RWPE2 (cell line): ENCODE results near the gene MLXIP.

Experiments
- ATAC-seq: fragments of 200-7000 bp; cut with Tn5 transposase; 3 replicates; pipeline ENCODE4 v1.9.1; 2021; ENCODE audit warnings: low read depth
- DNase-seq: peaks from one replicate; pipeline ENCODE4 v3.0.0-alpha.2; 2020; ENCODE audit warnings: low spot score
- H3K27ac ChIP-seq: fragments of 450-650 bp; 2 replicates; pipeline ENCODE4 v1.5.1; 2017; ENCODE audit warnings: mild to moderate bottlenecking; ENCODE audit not compliant: poor library complexity, severe bottlenecking
- H3K27me3 ChIP-seq: fragments of 250-450 bp; sonication (Bioruptor Pico); 2 replicates; pipeline ENCODE4 v1.5.1; 2021; ENCODE audit warnings: mild to moderate bottlenecking, moderate library complexity; ENCODE audit not compliant: insufficient read depth, poor library complexity, severe bottlenecking
- H3K36me3 ChIP-seq: fragments of 250-450 bp; sonication (Bioruptor Pico); 2 replicates; pipeline ENCODE4 v1.5.1; 2020; ENCODE audit warnings: low read depth, mild to moderate bottlenecking, moderate library complexity
- H3K4me1 ChIP-seq: fragments of 250-450 bp; sonication (Bioruptor Pico); 2 replicates; pipeline ENCODE4 v1.5.1; 2021; ENCODE audit warnings: mild to moderate bottlenecking, moderate library complexity; ENCODE audit not compliant: insufficient read depth, poor library complexity, severe bottlenecking
- H3K4me3 ChIP-seq: fragments of 250-450 bp; sonication (Bioruptor Pico); 2 replicates; pipeline ENCODE4 v1.5.1; 2021; ENCODE audit warnings: mild to moderate bottlenecking, moderate library complexity; ENCODE audit not compliant: severe bottlenecking
- H3K9me3 ChIP-seq: fragments of 250-450 bp; sonication (Bioruptor Pico); 2 replicates; pipeline ENCODE4 v1.5.1; 2021; ENCODE audit warnings: mild to moderate bottlenecking, moderate library complexity; ENCODE audit not compliant: severe bottlenecking
- TF ChIP-seq, protein P1 (sequence below): fragments of 450-650 bp; IDR thresholded peaks from one replicate; pipeline ENCODE4 v1.5.1; 2017; ENCODE audit warnings: mild to moderate bottlenecking, moderate library complexity; ENCODE audit not compliant: poor library complexity, severe bottlenecking

MLXIP gene

DNA sequence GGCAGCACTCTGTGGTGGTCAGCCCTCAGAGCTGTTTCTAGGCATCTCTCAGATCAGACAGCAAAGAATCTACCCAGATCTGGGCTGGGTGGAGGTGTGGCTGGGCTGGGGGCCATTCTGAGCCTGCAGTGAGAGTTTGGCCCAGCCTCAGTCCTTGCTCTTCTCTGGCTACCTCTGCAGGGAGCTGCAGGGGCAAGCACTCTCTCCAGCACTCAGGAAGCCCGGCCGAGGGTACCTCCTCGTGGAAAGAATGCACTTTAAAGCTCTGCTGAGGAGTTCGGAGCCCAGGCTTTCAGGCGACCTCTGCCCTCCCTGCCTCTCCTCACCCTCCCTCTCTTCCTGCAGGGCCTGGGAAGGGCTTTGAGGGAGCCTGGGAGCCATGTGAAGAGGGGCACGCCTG lies 64.3 kb downstream of the MLXIP start:
- Histone ChIP-seq H3K27ac (no peak overlapping the region), H3K27me3 (no peaks in the 10 kb centered on the region), H3K9me3 (no peaks in the 10 kb centered on the region), H3K36me3 (peaks cover 46% of the 10 kb centered on the region), H3K4me1 (no peaks in the 10 kb centered on the region), H3K4me3 (no peak overlapping the region)
- ATAC-seq = no peak
- no peak for DNase-seq
- TF ChIP-seq, protein P1, sequence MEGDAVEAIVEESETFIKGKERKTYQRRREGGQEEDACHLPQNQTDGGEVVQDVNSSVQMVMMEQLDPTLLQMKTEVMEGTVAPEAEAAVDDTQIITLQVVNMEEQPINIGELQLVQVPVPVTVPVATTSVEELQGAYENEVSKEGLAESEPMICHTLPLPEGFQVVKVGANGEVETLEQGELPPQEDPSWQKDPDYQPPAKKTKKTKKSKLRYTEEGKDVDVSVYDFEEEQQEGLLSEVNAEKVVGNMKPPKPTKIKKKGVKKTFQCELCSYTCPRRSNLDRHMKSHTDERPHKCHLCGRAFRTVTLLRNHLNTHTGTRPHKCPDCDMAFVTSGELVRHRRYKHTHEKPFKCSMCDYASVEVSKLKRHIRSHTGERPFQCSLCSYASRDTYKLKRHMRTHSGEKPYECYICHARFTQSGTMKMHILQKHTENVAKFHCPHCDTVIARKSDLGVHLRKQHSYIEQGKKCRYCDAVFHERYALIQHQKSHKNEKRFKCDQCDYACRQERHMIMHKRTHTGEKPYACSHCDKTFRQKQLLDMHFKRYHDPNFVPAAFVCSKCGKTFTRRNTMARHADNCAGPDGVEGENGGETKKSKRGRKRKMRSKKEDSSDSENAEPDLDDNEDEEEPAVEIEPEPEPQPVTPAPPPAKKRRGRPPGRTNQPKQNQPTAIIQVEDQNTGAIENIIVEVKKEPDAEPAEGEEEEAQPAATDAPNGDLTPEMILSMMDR = no peak

DNA sequence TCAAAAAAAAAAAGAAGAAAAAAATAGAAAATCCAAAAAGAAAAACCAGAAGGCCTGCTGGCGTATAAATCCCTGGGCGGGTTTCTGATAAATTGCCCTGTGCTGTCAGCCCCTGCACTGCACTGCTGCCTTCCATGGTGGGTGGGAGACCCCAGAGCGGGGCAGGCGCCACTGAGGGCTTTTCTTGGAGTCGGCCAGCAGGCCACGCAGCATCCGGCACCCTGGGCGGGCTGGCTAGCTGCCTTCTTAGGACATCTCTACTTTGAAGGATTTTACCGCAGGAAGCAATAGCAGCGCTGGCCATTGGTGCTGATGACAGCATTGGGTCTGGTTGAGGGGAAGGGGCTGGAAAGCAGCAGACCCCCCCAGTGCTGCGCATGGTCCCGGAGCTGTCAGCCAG lies 66.3 kb downstream of the MLXIP start:
- Histone ChIP-seq H3K36me3 (peaks cover 36% of the 10 kb centered on the region), H3K27me3 (no peaks in the 10 kb centered on the region), H3K9me3 (no peaks in the 10 kb centered on the region), H3K27ac (no peak overlapping the region), H3K4me1 (no peaks in the 10 kb centered on the region), H3K4me3 (no peak overlapping the region)
- no peak for ATAC-seq
- TF ChIP-seq, protein P1 = no peak
- DNase-seq = no peak

- H3K36me3 ChIP-seq = peaks cover 27% of the 10 kb centered on the region
- DNase-seq (no peak), ATAC-seq (no peak)
- H3K27me3 ChIP-seq = no peaks in the 10 kb centered on the region
- H3K9me3 ChIP-seq = no peaks in the 10 kb centered on the region
- H3K27ac ChIP-seq = no peak overlapping the region
- no peaks in the 10 kb centered on the region for H3K4me1 ChIP-seq
- TF ChIP-seq, protein P1 = no peak
- no peak overlapping the region for H3K4me3 ChIP-seq
Measured at GRCh38 chr12:122145505-122146330, 67.2 kb downstream of the MLXIP start.

DNA sequence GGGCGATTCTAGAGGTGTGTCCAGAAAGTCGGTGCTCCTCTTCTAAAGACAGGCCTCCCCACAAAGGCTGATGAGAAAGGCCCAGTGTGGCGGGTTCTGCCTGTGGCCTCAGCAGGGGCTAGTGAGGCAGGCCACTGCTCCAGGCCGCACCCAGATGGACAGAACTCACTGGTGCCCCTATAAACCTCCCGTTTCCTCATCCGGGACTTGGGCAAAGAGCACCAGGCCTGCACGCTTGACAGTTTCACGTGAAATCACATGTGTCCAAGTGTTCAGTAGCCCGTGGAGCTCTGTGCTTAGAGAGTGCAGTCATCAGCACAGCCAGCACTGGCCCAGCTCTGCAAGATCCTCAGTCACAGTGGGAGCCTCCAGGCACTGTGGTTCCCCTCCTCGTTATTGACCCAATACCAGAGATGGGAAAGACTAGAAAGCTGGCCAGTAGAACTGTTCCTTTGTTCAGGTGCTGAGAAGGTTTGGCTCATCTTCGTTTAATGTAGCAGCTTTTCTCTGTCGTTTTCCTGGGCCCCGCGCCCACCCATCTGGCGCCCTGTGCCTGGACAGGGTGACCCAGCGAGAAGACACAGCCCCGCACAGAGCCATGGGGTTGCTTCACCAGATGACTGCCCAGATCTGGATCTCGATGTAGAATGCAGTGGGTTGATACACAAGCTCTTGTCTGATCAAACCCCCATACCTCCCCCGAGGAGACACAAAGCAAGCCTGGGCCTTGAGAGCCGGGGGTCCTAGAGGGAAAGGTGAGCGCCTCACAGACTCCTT lies 69.1 kb downstream of the MLXIP start:
- Histone ChIP-seq H3K4me1 (no peaks in the 10 kb centered on the region), H3K4me3 (no peak overlapping the region), H3K27me3 (no peaks in the 10 kb centered on the region), H3K27ac (no peak overlapping the region), H3K9me3 (no peaks in the 10 kb centered on the region), H3K36me3 (peaks cover 10% of the 10 kb centered on the region)
- DNase-seq = no peak
- ATAC-seq = peak; percentile 22; the same call in 1 of the 3 replicates
- TF ChIP-seq, protein P1 = no peak
